ENCODE results near the gene NUAK2.
"Not testable (repeated sequence)": the region's sequence is repeated elsewhere in the genome, so short reads cannot be mapped to it uniquely, and the experiment has no call there.

NUAK2 gene

GRCh38 chr1:205317311-205317917, 4.1 kb downstream of the NUAK2 start:
- FAIRE-seq, result no peak

- FAIRE-seq, result no peak
Observed at GRCh38 chr1:205316161-205316566, 5.4 kb downstream of the NUAK2 start.

- no peak for FAIRE-seq
Observed at GRCh38 chr1:205315008-205315618, 6.4 kb downstream of the NUAK2 start.

GRCh38 chr1:205313563-205314308, 7.8 kb downstream of the NUAK2 start:
- FAIRE-seq, result no peak

- FAIRE-seq, result no peak
Observed at GRCh38 chr1:205312866-205313562, 8.5 kb downstream of the NUAK2 start.

GRCh38 chr1:205310976-205311704, 10.4 kb downstream of the NUAK2 start:
- no peak for FAIRE-seq

- FAIRE-seq, result no peak
Observed at GRCh38 chr1:205309741-205310140, 11.8 kb downstream of the NUAK2 start.

GRCh38 chr1:205306929-205307566, 14.5 kb downstream of the NUAK2 start:
- FAIRE-seq, result no peak

GRCh38 chr1:205304695-205305070, 16.9 kb downstream of the NUAK2 start:
- no peak for FAIRE-seq

GRCh38 chr1:205304046-205304694, 17.4 kb downstream of the NUAK2 start:
- FAIRE-seq, result no peak

GRCh38 chr1:205303247-205303888, 18.2 kb downstream of the NUAK2 start:
- no peak for FAIRE-seq

GRCh38 chr1:205301842-205302588, 19.5 kb downstream of the NUAK2 start:
- FAIRE-seq, result no peak

GRCh38 chr1:205301205-205301821, 20.2 kb downstream of the NUAK2 start:
- FAIRE-seq, result no peak

- FAIRE-seq, result no peak
Observed at GRCh38 chr1:205300149-205300548, 21.4 kb downstream of the NUAK2 start.

- FAIRE-seq, result no peak
Observed at GRCh38 chr1:205298191-205298994, 23.2 kb downstream of the NUAK2 start.

- not testable (repeated sequence) for FAIRE-seq
Observed at GRCh38 chr1:205297546-205298177, 23.9 kb downstream of the NUAK2 start.

GRCh38 chr1:205296154-205296553, 25.4 kb downstream of the NUAK2 start:
- FAIRE-seq, result no peak

- FAIRE-seq, result no peak
Observed at GRCh38 chr1:205294934-205295333, 26.6 kb downstream of the NUAK2 start.

Measured in islet of Langerhans (tissue), 1 donor.